G401.6 (cell line): ENCODE data around the gene HYKK.
"Not testable (repeated sequence)": the region's sequence is repeated elsewhere in the genome, so short reads cannot be mapped to it uniquely, and the experiment has no call there.

Experiments used
- FAIRE-seq: peaks from 2 replicates; lab custom pipeline; 2012; peaks lifted over from hg19 to GRCh38; lab: Jason Lieb, UNC

HYKK gene

DNA sequence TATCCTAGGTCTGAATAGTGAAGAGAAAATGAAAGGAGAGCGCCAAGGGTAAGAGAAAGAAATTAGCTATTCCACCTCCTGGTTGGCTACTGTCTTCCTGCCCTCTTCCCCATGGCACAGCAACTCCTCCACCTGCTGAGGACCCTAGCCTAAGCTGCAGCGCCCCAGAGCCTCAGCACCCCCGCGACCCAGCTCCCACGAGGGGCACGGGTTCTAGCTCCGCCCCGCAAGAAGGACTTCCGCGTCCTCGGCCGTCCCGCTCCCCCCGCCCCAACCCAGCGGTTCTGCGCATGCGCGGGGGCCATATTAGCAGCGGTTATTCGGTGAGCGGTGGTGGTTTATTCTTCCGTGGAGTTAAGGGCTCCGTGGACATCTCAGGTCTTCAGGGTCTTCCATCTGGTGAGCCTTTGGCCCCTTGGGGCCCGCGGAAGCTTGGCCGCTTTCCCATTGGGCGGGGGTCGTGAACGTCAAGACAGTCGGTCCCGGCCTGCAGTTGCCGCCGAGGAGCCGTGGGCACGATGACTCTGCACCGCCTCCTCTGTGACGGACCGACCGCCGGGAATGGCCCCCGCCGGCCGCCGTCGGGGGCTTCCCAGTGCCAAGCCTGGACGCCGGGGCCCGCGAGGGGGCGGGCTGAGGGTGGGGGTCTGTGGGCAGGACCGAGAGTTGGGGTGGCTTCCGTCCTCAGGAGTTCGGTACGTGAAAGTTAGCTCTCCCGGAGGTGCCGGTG lies 32.9 kb downstream of the HYKK start, which contains the start of gene PSMA4:
Gene PSMA4, plus strand, starts transcription at position 304 of the 730 bp plus-strand sequence. CDS start 1,484 bp downstream, outside the sequence.
- FAIRE-seq: no peak

DNA sequence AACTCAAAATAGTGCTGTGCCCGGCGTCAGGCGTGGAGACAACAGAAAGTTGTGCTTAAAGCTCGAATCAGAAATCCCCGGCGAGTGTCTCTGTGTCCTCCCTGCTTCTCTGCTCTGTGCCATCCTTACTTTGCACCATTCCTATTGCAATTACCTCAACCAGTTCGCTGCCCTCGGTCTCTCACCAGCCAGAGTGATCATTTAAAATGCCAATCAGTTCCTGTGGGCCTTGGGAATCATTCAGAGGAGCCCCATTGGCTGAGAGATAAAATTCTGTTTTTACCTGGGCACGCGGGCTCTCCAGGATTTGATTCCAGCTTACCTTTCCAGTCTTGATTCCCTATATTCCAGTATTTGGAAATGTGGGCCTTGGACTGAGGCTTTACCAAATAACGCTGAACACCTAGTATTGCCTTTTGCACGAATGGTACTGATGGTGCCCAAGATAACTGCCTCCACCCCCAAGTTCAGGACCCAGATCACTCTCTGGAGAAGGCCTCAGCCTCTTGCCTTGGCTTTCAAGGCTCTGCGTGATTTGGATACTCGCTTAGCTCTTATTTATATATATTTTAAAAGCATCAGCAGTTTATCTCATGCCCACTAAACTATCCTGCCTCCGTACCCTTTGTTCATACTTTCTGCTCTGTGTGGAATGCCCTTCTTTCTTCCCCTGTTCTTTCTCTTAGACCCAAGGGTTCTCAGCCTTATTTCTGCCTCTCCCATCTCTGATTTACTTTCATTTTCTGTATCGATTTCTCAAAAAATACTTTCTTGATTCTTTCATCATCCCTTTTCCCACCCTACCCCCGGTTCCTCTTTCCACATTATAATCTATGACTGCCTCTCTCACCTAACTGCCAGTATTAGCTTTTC lies 33.7 kb downstream of the HYKK start:
- no peak for FAIRE-seq

DNA sequence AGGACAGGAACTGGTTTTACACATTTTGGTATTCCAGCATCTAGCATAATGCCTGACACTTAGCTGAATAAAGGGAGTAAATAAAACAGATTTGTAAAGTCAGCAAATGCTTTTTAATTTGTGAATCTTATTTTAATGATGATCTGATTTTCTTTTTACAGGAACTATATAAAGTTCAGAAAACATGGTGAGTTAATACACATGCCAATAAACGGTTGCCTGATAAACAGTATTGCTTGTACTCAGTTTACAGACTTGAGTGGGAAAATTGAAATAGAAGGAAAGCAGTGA lies 34.3 kb downstream of the HYKK start:
- no peak for FAIRE-seq

DNA sequence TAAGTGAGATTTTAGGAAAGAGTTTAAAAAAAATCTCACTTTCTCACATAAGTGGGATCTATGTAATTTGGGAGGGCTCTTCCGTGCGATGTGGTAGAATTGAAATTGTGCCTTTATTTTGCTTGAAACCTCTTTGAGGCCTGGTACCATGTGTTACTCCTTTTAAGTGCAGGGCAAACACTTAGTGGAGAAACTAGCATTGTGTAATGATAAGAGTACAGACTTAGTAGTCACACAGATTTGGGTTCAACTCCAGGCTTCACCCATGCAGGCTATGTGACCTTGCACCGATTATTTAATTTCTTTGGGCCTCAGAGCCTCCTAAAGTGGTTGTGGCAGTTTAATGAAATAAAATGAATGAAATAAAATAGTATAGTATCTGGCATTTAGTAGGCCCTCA lies 35.3 kb downstream of the HYKK start:
- no peak for FAIRE-seq

DNA sequence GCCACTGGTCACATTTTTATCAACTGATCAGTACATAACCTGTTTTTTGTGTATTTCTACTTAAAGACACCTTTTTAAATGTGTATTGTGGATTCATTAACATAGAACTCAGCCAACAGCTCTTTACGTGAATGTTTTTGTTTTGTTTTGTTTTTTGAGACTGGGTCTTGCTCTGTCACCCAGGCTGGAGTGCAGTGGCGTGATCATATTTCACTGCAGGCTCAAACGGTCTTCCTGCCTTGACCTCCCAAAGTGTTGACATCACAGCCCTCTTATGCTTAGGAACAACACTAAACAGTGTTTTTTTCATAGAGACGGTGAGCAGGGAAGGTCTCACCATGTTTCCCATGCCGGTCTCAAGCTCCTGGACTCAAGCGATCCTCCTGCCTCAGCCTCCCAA lies 42.8 kb downstream of the HYKK start:
- no peak for FAIRE-seq

DNA sequence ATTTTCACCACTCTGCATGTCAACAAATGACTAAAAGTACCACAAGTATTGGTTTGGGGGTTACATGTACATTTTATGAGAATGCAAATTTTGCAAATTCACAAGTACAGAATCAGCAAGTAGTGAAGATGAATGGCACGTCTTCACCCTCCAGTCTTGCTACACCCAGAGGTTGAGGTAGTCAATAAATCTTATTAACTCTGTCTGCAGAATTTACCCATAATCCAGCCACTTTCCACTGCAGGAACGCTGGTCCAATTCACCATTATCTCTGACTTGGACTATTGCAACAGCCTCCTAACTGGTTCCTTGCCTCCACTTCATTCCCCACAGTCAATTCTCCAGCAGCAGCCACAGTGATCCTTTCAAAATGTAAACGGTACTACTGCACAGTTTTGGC lies 43.4 kb downstream of the HYKK start:
- FAIRE-seq: no peak

DNA sequence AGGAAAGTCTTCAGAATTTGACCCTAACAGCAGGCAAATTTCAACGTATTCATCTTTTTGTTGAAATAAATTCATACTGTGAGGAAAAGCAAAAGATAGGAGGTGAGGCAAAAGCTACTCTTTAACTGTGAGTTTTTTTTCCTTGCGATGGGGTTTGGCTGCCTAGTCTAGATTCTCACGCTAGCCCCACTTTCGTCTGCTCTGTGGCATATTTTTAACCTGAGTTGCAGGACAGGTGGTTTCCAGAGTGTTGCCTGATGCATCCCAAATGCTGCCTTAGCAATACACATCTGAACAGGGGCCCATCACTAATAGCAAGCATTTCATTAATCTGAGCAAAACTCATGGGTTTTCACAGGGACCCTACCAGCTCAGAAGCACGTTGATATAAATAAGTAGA lies 44.5 kb downstream of the HYKK start:
- no peak for FAIRE-seq

DNA sequence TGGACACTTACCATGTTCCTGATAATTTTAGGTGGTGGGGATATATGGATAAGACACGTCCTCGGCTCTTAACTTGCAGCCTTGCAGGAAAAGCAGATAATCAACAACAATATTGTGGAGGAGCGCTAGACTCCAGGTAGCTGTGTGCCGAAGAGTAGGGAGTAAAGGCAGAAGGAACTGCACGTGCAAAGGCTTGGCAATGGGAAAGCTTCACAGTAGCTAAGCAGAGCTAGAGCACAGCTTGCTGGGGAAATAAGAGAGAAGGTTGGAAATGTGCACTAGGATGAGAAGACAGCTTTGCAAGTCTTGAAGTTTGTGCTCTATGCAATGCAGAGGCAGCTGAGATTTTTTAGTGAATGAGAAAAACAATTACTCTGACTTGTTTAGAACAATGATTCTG lies 45.2 kb downstream of the HYKK start:
- FAIRE-seq: peak; percentile 91

DNA sequence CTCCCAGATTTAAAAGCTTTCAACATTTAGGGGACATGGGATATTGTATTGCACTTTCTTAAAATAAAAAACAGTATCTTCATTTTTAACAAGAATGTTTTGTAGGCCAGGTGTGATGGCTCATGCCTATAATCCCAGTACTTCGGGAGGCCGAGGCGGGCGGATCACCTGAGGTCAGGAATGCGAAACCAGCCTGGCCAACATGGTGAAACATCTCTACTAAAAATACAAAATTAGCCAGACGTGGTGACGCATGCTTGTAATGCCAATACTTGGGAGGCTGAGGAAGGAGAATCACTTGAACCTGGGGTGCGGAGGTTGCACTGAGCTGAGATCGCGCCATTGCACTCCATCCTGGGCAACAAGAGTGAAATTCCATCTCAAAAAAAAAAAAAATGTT lies 52.8 kb downstream of the HYKK start:
- not testable (repeated sequence) for FAIRE-seq

DNA sequence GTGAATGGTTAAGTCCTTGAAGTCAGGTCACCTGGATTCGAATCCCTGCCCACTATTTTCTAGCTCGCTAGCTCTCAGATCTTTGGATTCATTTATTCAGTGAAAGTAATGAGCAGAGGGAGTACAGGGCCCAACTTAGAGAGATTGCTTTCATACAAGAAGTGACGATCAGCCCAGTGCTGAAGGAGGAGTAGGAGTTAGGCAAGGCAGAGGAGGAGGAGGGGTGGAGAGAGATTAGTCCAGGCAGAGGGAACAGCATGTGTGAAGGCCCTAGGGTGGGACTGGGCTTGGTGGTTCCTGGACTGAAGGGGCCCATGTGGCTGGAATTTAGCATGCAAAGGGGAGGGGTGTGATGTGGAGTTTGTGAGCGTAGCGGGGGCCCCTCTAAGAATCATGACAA lies 54.1 kb downstream of the HYKK start:
- FAIRE-seq: no peak

DNA sequence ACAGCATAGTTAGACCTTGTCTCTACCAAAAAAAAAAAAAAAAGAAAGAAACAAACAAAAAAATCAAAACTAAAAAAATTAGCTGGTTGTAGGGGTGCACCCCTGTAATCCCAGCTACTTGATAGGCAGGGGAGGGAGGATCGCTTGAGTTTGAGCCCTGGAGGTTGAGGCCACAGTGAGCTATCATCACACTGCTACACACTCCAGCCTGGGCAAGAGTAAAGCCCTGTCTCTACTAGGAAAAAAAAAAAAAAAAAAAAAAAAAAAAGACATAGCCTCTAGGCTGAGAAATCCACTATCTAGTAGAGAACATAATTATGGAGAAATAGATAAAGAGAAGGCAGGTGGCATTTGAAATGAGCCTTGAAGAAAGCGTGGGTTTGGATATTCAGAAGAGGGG lies 55.7 kb downstream of the HYKK start:
- no peak for FAIRE-seq

DNA sequence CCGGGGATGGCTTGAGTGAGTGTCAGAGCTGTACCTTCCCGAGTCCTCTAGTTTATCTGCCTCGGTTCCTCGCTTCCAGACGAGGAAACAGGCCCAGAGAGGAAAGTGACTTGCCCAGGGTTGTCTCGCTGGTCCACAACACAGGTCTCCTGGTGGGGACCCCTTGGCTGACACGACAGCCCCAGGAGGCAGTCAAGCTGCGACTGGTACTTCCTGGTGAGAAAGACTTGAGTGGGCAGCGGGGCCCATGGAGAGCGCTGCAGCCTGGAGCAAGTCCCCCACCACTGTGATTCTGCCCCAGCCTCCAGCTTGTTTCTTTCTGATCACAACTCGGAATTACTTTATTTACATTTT lies 57.3 kb downstream of the HYKK start:
- no peak for FAIRE-seq

DNA sequence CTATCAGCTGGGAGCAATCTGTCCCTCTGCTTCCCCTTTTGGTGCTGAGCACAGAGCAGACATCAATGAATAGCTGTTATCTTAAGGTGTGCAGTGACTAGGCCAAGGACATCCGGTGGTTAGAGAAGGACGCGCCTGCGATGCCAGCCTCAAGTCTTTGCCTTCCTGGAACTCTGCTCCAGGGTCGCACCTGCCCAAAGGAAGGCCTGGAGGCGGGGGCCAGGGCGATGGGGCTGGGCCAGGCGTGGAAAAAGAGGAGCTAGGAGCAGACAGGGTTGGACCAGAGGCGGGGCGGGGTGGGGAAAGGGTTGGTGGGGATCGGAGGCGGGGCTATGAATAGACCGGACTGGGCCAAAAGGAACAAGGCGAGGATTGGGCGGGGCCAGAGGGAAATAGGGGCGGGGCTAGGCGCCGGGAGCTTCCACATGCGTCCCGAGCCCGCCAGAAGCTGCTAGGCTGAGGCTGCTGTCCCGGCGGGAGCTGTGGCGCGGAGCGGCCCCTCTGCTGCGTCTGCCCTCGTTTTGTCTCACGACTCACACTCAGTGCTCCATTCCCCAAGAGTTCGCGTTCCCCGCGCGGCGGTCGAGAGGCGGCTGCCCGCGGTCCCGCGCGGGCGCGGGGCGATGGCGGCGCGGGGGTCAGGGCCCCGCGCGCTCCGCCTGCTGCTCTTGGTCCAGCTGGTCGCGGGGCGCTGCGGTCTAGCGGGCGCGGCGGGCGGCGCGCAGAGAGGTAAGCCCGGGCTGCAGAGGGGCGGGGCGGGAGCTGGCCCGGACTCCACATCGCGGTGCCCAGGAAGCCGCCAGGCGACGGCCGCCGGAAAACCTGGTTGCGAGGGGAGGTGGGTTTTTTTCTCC lies 57.9 kb downstream of the HYKK start, which contains the start of gene CHRNA5:
Gene CHRNA5, plus strand, starts transcription at position 424 of the 854 bp plus-strand sequence. Its CDS starts 200 bp downstream, at position 624.
- peak; percentile 90 for FAIRE-seq

DNA sequence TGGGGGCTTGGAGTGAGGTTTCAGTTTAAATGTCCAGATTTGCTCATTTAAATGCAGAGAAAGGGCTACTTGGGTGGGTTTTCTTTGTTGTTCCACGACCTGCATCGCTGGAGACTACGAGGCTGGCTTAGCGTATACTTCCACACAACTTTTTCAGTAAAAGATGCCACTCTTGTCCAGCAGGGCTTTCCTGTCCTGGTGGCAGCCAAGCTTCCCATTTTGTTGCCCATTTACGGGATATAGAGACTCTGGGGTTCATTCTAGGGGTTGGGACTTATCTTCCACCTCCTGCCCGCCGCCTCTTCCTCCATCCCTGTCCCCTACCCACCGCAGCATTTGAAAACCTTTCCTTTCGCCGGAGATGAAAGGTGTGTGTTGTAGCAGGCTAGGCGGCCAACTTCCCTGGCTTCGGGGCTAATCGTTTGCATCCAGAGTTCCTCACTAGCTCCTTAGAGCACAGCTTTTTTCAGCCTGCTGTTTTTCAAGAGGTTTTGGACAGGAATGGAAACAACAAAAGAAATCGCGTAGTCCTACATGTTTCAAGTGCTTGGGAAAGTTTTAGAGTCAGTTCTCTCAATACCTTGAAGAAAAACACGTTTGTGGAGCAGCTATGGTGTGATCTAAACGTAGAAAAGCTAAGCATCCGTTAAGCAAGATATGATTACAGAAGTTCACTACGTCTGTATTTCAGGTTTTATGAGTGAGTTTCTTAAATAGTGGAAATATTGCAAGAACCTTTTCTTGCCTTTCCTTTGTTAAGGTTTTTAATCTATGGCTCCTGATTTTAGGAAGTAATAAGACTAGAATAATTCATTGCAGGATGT lies 58.8 kb downstream of the HYKK start:
- peak; percentile 11 for FAIRE-seq

DNA sequence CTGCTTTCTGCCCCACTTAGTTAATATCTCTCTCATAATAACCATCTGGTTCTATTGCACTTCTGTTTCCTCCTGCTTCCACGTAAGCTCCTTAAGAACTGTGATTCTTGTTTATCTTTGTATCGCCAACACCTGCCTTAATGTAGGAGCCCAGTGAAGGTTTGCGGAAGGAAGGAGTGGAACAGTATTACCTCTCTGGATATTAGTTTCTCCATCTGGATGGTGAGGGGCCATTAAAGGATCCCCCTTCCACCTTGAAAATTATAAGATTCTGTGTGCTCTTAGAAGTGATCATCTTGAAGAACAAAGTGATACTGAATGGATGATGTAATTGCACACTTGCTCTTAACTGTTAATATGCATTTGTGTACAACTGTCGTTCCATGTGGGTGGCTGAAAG lies 60.2 kb downstream of the HYKK start:
- FAIRE-seq: no peak

DNA sequence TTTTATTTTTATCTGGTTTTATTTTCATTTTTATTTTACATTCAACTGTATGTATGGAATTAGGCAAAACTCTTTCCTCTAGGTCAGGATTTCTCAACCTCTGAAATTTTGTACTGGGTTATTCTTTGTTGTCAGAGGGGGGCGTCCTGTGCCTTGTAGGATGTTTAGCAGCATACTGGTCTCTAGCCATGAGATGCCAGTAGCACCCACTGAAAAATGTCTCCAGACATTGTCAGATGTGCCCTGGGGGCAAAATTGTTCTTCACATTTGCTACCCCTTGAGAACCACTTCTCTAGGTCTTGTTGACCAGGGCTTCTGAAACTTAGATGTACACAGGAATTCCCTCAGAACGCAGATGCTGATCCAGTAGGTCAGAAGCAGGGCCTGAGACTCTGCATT lies 63.3 kb downstream of the HYKK start:
- FAIRE-seq: no peak

DNA sequence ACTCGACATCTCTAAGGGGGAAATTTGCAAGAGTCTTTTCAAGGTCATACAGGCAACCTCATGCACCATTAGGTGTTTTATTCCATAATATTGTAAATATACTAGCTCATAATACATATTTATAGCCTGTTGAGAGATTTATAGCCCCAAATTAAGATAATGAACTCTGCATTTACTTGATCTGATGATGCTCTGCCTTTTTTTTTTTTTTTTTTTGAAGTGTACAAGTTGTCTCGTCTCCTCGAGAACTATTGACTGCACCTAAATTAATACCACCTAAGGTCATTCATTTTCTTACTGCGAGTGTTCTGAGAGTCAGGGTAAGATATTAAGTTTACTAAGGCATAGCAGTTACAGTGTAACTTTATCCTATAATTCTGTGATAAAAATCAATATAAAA lies 64.0 kb downstream of the HYKK start:
- FAIRE-seq: no peak

DNA sequence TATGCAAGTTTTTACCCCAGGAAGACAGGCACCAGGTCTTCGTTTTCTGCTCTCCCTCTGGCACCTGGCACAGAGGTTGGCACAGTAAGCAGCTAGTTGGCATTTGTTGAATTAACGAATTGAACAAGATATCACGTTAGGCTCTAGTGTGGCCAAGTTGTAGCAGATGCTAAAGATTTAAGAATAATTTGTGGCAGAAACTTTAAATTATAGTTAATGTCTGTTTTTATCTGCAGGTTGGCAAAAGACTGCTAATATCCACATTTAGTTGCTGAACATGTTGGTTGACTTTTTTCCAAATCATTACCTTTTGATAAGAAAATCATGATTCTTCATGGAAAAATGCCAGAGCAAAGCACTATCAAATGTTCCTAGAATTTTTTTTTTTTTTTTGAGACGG lies 66.0 kb downstream of the HYKK start:
- no peak for FAIRE-seq

DNA sequence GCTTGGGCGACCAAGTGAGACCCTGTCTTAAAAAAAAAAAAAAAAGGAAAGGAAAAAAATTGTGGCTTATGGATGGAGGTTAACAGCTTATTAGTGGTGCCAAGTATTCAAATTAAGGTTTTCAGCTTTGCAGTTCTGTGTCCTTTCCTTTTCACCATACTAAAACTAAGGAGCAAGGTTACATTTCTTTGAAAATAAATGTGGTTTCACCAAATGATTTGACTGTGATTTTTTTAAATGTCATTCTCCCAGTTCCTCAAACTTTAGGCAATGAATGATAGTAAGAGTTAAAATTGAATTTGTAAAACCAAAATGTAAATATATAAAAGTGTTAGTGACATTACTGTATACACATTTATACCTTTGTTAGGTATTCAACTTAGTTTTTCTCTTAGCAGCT lies 67.6 kb downstream of the HYKK start:
- FAIRE-seq: no peak
